Activated CD8-positive, alpha-beta memory T cell treated with anti-CD3 and anti-CD28 coated beads, Interleukin-2, amount 50 U/mL, for 24 hours (primary cell): ENCODE results near the gene ARHGEF33.

ENCODE experiments used
- DNase-seq: peaks from one replicate; pipeline ENCODE4 v3.0.0-alpha.2; 2020; ENCODE audit errors: extremely low read depth

ARHGEF33 gene

DNA sequence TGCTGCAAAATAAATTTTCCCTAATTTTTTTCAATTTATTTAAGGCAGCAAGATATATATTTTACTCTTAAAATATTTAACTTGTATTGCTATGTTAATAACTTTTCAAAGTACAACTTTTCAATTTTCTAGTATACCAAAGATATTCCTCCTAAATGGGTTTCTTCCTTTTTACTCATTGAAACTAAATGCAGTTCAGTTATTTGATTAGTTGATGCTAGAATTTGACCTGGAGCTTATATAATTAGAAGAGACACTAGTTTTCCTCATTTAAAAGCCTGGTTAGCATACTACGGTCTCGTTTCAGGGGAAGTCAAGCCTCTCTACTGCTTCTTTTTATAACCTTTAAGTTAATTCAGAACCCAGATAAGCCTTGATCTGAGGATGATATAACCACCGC lies at the start of gene ARHGEF33:
Gene ARHGEF33, plus strand, starts transcription at position 301 of the 400 bp plus-strand sequence. CDS start 29,573 bp downstream, outside the sequence.
- no peak for DNase-seq

- DNase-seq = no peak
Measured at GRCh38 chr2:38850045-38850444, 39.6 kb upstream of the ARHGEF33 start.

DNA sequence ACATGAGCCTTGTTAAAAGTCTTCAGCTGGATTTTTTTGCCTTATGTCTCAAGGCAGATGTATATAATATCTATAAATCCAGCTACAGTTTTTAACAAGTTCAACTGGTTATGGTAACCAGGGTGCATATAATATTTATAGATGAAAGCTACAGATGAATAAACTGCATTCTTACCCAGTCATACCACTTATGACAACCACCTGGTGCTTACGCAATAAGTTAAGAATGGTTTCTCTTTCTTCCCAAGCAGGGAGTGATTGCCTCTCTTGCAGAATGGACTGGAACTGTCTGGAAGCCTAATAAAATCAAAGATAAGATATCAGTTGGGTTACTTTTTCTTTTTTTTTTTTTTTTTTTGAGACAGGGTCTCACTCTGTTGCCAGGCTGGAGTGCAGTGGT lies 33.5 kb upstream of the ARHGEF33 start:
- no peak for DNase-seq

- no peak for DNase-seq
Measured at GRCh38 chr2:38862476-38862875, 27.2 kb upstream of the ARHGEF33 start.

DNA sequence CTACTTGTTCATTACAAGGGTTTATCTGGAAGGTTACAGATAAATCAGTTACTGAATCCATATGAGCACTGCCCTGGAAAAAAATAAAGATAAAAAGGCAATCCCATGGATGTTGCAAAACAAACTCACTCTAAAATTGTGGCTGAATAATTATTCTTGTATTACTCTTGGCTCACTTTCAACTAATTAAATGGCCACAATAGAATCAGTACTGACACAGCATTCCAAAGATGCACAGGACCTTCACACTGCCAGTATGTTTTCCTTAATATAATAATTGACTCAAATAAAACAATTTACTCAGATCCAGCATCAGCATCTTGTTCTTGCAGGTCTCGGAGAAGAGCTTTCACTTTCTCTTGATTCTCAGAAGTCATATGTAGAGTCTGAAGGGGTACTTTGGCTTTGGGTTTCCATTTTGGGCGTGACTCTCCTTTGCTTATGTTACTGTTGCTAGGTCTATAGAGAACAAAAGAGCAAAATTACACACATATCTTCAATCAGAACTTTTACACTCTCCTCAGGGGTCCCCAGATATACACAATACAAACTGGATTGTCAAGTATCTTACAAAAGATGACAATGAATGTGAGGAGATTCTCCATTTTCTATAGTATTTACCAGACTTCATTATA lies 26.5 kb upstream of the ARHGEF33 start:
- DNase-seq = no peak

DNA sequence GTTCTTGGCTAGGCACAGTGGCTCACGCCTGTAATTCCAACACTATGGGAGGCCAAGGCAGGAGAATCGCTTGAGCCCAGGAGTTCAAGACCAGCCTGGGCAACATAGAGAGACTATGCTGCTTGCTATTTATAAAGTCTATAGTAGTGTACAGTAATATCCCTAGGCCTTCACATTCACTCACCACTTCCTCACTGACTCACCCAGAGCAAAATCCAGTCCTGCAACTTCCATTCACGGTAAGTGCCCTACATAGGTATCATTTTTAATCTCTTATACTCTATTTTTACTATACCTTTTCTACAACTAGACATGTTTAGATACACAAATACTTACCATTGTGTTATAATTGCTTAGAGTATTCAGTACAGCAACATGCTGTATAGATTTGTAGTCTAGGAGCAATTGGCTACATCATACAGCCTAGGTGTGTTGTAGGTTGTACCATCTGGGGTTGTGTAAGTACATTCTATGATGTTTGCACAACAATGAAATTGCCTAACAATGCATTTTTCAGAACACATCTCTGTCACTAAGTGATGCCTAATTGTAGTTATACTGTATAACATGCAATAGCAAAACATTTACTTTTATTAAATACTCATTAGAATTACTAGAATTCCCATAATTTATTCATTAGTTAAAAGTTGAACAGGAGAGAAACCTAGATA lies 22.8 kb upstream of the ARHGEF33 start:
- no peak for DNase-seq

GRCh38 chr2:38871432-38871831 lies 18.2 kb upstream of the ARHGEF33 start:
- no peak for DNase-seq

GRCh38 chr2:38873763-38874162 lies 15.9 kb upstream of the ARHGEF33 start:
- DNase-seq = no peak

- no peak for DNase-seq
Measured at GRCh38 chr2:38875227-38875575, 14.5 kb upstream of the ARHGEF33 start.

DNA sequence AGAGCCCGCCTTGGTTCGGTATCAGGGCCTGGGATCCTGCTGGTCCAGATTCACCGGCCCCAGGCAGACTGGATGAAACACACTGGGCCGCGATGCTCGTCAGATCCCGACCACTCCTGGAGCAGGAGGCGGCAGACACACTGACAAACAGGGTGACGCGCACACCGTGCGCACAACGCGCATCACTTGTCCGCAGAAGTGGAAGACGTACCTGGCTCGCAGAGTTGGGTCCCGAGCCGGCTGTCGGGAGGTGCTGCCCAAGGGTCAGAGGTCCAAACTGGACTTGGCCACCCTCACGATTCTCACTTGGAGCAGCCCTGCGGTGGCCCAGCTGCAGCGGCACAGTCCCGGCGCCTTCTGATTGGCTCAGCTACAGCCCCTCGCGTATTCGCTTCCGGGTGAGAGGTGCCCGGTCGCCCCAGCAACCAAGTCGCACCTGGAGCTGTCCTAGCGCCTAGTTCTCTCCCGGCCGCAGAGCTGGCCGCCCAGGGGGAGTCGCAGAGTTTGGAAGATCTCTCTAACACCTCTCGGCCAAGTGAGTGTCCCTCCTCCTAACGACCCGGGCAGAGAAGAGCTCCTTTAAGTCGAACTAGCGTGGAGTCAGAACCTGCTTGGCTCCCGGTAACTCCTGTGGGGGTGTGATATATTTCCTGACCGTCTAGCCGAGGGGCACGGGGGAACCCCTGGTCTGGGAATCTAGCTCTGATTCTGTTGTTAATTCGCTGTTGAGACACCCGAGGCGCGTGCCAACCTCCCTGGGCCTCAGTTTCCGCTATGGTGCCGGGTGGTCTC lies 13.9 kb upstream of the ARHGEF33 start, which contains the start of the genes DHX57 and MORN2:
Gene DHX57, minus strand, starts transcription at position 359 of the 792 bp plus-strand sequence. CDS start 7,529 bp downstream, outside the sequence.
Gene MORN2, plus strand, starts transcription at position 401 of the 792 bp plus-strand sequence.
- peak; percentile 53 for DNase-seq

DNA sequence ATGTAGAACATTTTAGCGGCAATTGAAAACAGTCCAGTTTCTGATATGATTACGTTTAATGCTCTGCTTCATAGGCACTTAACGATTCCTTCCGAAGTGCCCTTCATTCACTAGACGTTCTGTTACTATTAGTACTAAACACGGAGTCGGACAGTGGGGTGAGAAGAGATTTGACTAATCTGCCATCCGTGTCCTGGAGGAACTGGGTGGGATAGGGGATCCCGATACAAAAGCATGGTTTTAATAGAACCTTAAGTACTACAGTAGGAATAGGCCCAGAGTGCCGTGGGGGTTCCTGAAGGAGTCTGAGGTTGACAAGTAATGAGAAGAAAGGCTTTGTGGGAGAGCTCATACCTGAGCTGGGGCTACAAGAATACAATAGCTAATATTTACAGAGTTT lies 13.3 kb upstream of the ARHGEF33 start:
- DNase-seq = no peak

DNA sequence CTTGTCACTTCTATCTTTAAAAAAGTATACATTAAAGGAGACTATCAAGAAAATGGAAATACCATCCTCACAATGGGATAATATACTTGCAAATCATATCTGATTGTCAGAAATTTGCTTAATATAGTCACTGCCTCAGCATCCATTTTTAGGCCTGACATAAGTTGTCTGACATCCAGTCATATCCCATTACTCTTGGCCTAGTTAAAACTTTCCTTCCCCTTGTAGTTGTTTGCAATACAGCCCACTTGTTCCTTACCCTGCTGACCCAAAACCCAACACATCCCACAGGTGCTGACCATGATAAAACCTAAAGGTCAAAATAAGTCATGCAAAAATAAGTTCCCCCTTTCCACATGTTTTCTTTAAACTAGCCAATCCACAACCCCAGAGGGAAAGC lies 3.6 kb upstream of the ARHGEF33 start:
- no peak for DNase-seq

- no peak for DNase-seq
Measured at GRCh38 chr2:38887347-38887746, 2.3 kb upstream of the ARHGEF33 start.

- no peak for DNase-seq
Measured at GRCh38 chr2:38887902-38888554, 1.6 kb upstream of the ARHGEF33 start.

DNA sequence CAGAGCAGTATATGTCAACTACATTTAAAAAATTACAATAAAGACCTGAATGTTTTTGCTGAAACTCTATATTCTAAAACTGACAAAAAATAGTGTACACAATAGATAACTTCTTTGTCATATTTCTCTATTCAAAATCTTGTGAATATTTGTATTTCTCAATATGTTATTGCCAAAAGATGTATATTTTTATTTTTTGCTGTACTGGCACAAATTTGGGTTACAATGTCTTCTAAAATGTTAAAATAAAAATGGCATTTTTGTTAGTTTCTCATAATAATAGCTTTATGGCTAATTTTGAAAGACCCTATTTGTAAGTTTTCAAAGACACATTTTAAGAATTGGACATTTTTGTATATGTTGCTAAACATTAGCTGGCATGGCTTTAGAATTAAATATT lies 630 bp upstream of the ARHGEF33 start:
- no peak for DNase-seq

- DNase-seq = no peak
Measured at GRCh38 chr2:38892819-38893218, 3.1 kb downstream of the ARHGEF33 start.

DNA sequence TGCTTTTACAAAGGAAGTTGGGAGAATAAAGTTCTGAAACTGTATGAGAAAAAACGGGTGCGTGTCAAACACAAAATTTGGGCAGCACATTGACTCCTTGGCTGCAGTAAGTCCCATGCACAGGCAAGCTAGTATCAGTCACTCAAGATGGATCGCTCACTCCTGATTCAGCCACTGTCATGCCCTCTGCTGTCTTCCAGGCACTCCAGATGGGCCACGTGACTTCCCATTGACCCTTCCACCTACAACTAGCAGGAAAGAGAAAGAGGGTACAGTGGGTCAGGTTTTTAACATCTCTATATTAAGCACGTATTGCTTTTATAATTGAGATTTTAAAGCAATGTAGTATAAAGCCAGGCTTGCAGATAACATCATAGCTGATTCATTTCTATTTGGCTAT lies 8.6 kb downstream of the ARHGEF33 start:
- no peak for DNase-seq

DNA sequence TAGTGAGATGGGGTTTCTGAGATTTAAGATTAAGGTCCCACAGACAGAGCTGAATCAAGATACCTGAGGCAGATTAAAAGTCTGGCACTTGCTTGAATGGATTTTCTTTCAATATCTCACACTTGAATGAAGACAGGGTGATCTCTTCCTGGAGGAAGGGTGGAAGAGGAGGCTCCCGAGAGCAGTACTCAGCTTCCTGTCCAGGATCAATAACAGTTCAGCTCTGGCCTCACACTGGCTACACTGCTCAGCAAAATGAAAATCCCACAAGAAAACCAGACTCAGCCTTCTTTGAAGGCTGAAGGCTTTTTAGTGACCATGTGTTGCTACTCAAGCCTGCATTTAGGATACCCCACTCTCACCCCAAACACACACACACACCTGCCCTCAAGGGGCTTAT lies 11.1 kb downstream of the ARHGEF33 start:
- DNase-seq = no peak

DNA sequence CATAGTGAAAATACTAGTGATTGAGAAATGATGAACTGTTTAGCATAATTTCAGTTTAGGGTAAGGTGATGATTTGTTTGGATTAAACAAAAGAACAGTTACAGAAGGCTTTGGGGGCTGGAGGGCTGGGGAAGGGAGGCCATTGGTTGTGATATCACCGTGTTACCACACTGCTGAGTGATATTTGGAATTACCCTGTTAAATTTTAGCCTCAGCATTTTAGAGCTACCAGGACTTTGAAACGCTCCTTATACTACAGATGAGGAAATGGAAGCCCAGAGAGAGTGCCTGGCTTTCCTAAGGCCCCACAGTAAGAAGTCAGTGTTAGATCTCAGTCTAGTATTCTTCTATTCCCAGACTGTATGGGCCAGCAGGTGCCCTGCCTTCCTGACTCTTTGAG lies 15.6 kb downstream of the ARHGEF33 start:
- no peak for DNase-seq

GRCh38 chr2:38907242-38907641 lies 17.6 kb downstream of the ARHGEF33 start:
- no peak for DNase-seq

GRCh38 chr2:38907743-38908562 lies 18.3 kb downstream of the ARHGEF33 start:
- no peak for DNase-seq
